ENCODE measurements around the gene ABCG2. TPM values are rescaled to one million over a fixed set of nuclear protein-coding genes. Genes with fewer than 3 reads are reported as not detected.

ABCG2 gene
- total and polyA plus RNA-seq, 2 of the 4 experiments (the other 2 are of a cell fraction), result 0.50 to 1.1 TPM

GRCh38 chr4:88110826-88111225, 47.6 kb downstream of the ABCG2 start:
- Histone ChIP-seq H4K91ac (ENCODE audit: insufficient read depth, low read depth, low read length) (no peak overlapping the region), H2AK9ac (replicated peaks; ENCODE audit: low read depth, low read length, poor library complexity) (no peak overlapping the region), H2AK5ac (ENCODE audit: low read depth, low read length) (no peak overlapping the region), H4K5ac (ENCODE audit: low read depth, low read length) (no peak overlapping the region), H3K27me3 (ENCODE audit: control insufficient read depth, insufficient read depth, low read length) (no peaks in the 10 kb centered on the region), H3K4me1 (ENCODE audit: control insufficient read depth, insufficient read depth, low read length) (peaks cover 8% of the 10 kb centered on the region), H3K4ac (ENCODE audit: low read depth, low read length) (no peak overlapping the region), H3K9ac (ENCODE audit: low read depth, low read length) (no peak overlapping the region), H3K9me1 (ENCODE audit: insufficient read depth, low read length) (peaks cover 6% of the 10 kb centered on the region), H2BK5ac (ENCODE audit: low read depth, low read length, poor library complexity, severe bottlenecking) (no peak overlapping the region), H3K23ac (ENCODE audit: low read depth, low read length) (no peak overlapping the region), H3K4me2 (ENCODE audit: low read depth, low read length) (no peak overlapping the region), H2BK120ac (ENCODE audit: low read depth, low read length) (no peak overlapping the region), H2BK15ac (ENCODE audit: low read depth, low read length) (no peak overlapping the region), H3K56ac (ENCODE audit: extremely low read depth, insufficient read depth, low read length) (no peak overlapping the region), H3K18ac (ENCODE audit: low read depth, low read length) (no peak overlapping the region), H2AFZ (replicated peaks; ENCODE audit: low read length, poor library complexity) (no peak overlapping the region), H3K79me1 (ENCODE audit: low read depth in 1 of 2, low read length in 2 of 2) (no peaks in the 10 kb centered on the region), H4K8ac (ENCODE audit: low read depth in 2 of 2, low read length in 2 of 2) (no peak overlapping the region), H3K14ac (replicated peaks; ENCODE audit: low read depth, low read length) (no peak overlapping the region), H3K9me3 (ENCODE audit: control insufficient read depth, insufficient read depth, low read length) (no peaks in the 10 kb centered on the region), H4K20me1 (ENCODE audit: insufficient read depth, low read length) (no peaks in the 10 kb centered on the region), H3K36me3 (ENCODE audit: control insufficient read depth, insufficient read depth, low read length) (no peaks in the 10 kb centered on the region), H3K4me3 (ENCODE audit: insufficient read depth, low read depth, low read length) (no peak overlapping the region), H2BK20ac (ENCODE audit: low read depth, low read length) (no peak overlapping the region), H3K27ac (ENCODE audit: insufficient read depth, low read length) (no peak overlapping the region)
- ATAC-seq (ENCODE audit: low read depth) (no peak), DNase-seq (no peak)
- dilution Hi-C loops (cut with HindIII; ENCODE audit: low sequenced_read_pairs, unreplicated experiment) (no loop called here), intact Hi-C loops (cut with micrococcal nuclease) (no loop called here), in situ Hi-C loops (cut with MboI; ENCODE audit: low sequenced_read_pairs) (no loop called here)
- no CpG with 5 or more reads among the region's 2 CpGs for WGBS, 2 experiments (ENCODE audit: extremely low coverage in 2 of 2, insufficient read length in 1 of 2)
- no TSS peak for BruUV-seq (replicated peaks)
- TF ChIP-seq MAFK (IDR thresholded peaks at IDR 0.05; ENCODE audit: low read depth, low read length), result no peak
- TF ChIP-seq SMC3 (IDR thresholded peaks at IDR 0.05; ENCODE audit: low read depth, low read length), result no peak
- no peak for TF ChIP-seq NFE2L2 (IDR thresholded peaks at IDR 0.05; ENCODE audit: low read depth, low read length)
- POLR2A ChIA-PET (ENCODE audit: unreplicated experiment), result no interaction called here
- CTCF ChIA-PET, result no interaction called here

Measured in IMR-90 (cell line).